OCI-LY1 (cell line): ENCODE results near the gene CNOT6L.
A peak's percentile ranks its signal among the peaks of the same experiment; 100 is the strongest.

ENCODE experiments used
- H2AFZ ChIP-seq: fragments of 200-600 bp; sonication (generic), shearing (Covaris generic); 2 replicates; pipeline ENCODE4 v1.6.0; 2014; ENCODE audit warnings: antibody characterized with exemption, mild to moderate bottlenecking, low read length
- H3F3A ChIP-seq: fragments of 200-600 bp; sonication (generic), shearing (Covaris generic); 2 replicates; pipeline ENCODE4 v1.6.0; 2014; ENCODE audit warnings: mild to moderate bottlenecking, antibody characterized with exemption, low read length, moderate library complexity; ENCODE audit not compliant: insufficient read depth
- H3K27ac ChIP-seq: fragments of 200-600 bp; sonication (generic); 2 replicates; pipeline ENCODE4 v1.5.1; 2014; ENCODE audit warnings: low read length, mixed run types, mild to moderate bottlenecking, low read depth; ENCODE audit not compliant: poor library complexity, severe bottlenecking
- H3K27me3 ChIP-seq: fragments of 200-600 bp; sonication (generic); 2 replicates; pipeline ENCODE4 v1.6.0; 2014; ENCODE audit warnings: antibody characterized with exemption, mild to moderate bottlenecking, low read length, moderate library complexity; ENCODE audit not compliant: insufficient read depth
- H3K36me3 ChIP-seq: fragments of 200-600 bp; sonication (generic); 2 replicates; pipeline ENCODE4 v1.6.1; 2014; ENCODE audit warnings: mild to moderate bottlenecking, antibody characterized with exemption, low read length, moderate library complexity, mixed read lengths; ENCODE audit not compliant: insufficient read depth
- H3K4me1 ChIP-seq: fragments of 200-600 bp; sonication (generic); 2 replicates; pipeline ENCODE4 v1.5.1; 2014; ENCODE audit warnings: mild to moderate bottlenecking, low read length, moderate library complexity; ENCODE audit not compliant: insufficient read depth, severe bottlenecking
- H3K4me2 ChIP-seq: fragments of 200-600 bp; sonication (generic), shearing (Covaris generic); 2 replicates; pipeline ENCODE4 v1.6.1; 2014; ENCODE audit warnings: low read length
- H3K4me3 ChIP-seq: fragments of 200-600 bp; sonication (generic); 2 replicates; pipeline ENCODE4 v1.5.1; 2014; ENCODE audit warnings: low read length, low read depth, mild to moderate bottlenecking, mixed read lengths; ENCODE audit not compliant: poor library complexity, severe bottlenecking
- H3K79me2 ChIP-seq: fragments of 200-600 bp; shearing (Covaris generic); 2 replicates; pipeline ENCODE4 v1.6.1; 2016; ENCODE audit warnings: mixed run types, low read length, mixed read lengths; ENCODE audit not compliant: insufficient read depth
- H3K9ac ChIP-seq: fragments of 200-600 bp; sonication (generic), shearing (Covaris generic); 2 replicates; pipeline ENCODE4 v1.6.1; 2014; ENCODE audit warnings: mild to moderate bottlenecking, low read length, mixed read lengths
- H3K9me2 ChIP-seq: fragments of 200-600 bp; sonication (generic), shearing (Covaris generic); 2 replicates; pipeline ENCODE4 v1.6.1; 2014; ENCODE audit warnings: low read depth, mild to moderate bottlenecking, low read length, mixed read lengths
- H3K9me3 ChIP-seq: fragments of 200-600 bp; shearing (Covaris generic); 2 replicates; pipeline ENCODE4 v1.6.1; 2014; ENCODE audit warnings: low read length, mixed read lengths
- H4K20me1 ChIP-seq: fragments of 200-600 bp; sonication (generic), shearing (Covaris generic); 2 replicates; pipeline ENCODE4 v1.6.0; 2016; ENCODE audit warnings: mild to moderate bottlenecking, low read length; ENCODE audit not compliant: insufficient read depth
- EZH2 ChIP-seq: fragments of 200-600 bp; sonication (generic), shearing (Covaris generic); IDR thresholded peaks from 2 replicates; pipeline ENCODE4 v1.8.0; 2017; ENCODE audit warnings: borderline replicate concordance, mixed run types, mild to moderate bottlenecking, antibody characterized with exemption, low read length, moderate library complexity, mixed read lengths
- TF ChIP-seq, protein P1 (sequence below): fragments of 200-600 bp; sonication (generic), shearing (Covaris generic); IDR thresholded peaks from 2 replicates; pipeline ENCODE4 v1.5.1; 2017; ENCODE audit warnings: mild to moderate bottlenecking, antibody characterized with exemption, low read length, moderate library complexity, mixed read lengths

Gene CNOT6L

GRCh38 chr4:77701121-77701520 is 118.0 kb downstream of the CNOT6L start:
- no peaks in the 10 kb centered on the region for H3K36me3 ChIP-seq
- H3K4me2 ChIP-seq, result no peak overlapping the region
- H3K79me2 ChIP-seq, result no peaks in the 10 kb centered on the region
- no peaks in the 10 kb centered on the region for H3F3A ChIP-seq
- no peak overlapping the region for H3K4me3 ChIP-seq
- H3K4me1 ChIP-seq, result no peaks in the 10 kb centered on the region
- H3K27me3 ChIP-seq, result no peaks in the 10 kb centered on the region
- H3K27ac ChIP-seq, result no peak overlapping the region
- TF ChIP-seq, protein P1, sequence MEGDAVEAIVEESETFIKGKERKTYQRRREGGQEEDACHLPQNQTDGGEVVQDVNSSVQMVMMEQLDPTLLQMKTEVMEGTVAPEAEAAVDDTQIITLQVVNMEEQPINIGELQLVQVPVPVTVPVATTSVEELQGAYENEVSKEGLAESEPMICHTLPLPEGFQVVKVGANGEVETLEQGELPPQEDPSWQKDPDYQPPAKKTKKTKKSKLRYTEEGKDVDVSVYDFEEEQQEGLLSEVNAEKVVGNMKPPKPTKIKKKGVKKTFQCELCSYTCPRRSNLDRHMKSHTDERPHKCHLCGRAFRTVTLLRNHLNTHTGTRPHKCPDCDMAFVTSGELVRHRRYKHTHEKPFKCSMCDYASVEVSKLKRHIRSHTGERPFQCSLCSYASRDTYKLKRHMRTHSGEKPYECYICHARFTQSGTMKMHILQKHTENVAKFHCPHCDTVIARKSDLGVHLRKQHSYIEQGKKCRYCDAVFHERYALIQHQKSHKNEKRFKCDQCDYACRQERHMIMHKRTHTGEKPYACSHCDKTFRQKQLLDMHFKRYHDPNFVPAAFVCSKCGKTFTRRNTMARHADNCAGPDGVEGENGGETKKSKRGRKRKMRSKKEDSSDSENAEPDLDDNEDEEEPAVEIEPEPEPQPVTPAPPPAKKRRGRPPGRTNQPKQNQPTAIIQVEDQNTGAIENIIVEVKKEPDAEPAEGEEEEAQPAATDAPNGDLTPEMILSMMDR, result no peak
- no peak for TF ChIP-seq EZH2
- H2AFZ ChIP-seq, result no peak overlapping the region
- no peak overlapping the region for H3K9ac ChIP-seq
- no peaks in the 10 kb centered on the region for H3K9me2 ChIP-seq
- no peaks in the 10 kb centered on the region for H4K20me1 ChIP-seq
- H3K9me3 ChIP-seq, result no peaks in the 10 kb centered on the region

DNA sequence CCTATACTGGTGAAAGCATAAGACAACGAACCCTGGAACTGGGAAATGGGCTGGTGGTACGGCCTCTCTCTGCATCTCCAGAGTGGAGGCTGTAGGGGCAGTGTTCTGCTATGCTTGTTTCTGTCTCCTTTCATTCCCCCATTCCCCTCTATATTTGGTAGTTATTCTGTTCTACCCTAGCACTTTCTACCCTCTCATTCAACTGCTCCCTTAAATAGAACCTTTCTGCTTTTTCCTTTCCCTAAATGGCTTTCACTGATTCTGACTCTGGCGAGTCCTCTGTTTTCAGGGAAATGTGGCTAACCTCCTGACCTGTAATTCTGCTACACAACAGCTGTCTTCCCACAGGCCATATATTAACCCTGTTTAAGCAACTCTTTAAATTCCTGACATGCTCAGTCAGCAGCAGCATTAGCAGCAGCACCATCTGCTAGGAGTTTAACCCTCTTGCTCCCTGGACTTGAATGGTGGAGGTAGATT is 119.4 kb downstream of the CNOT6L start:
- H3K4me3 ChIP-seq, result no peak overlapping the region
- H3K9me3 ChIP-seq, result no peaks in the 10 kb centered on the region
- no peak overlapping the region for H2AFZ ChIP-seq
- H3F3A ChIP-seq, result no peaks in the 10 kb centered on the region
- no peaks in the 10 kb centered on the region for H3K36me3 ChIP-seq
- no peaks in the 10 kb centered on the region for H3K4me1 ChIP-seq
- H4K20me1 ChIP-seq, result no peaks in the 10 kb centered on the region
- no peak overlapping the region for H3K9ac ChIP-seq
- no peak overlapping the region for H3K27ac ChIP-seq
- no peaks in the 10 kb centered on the region for H3K27me3 ChIP-seq
- no peak overlapping the region for H3K4me2 ChIP-seq
- TF ChIP-seq, protein P1, result 0 out of 2 replicates have a peak, but pooled peaks have one; percentile 7
- no peak for TF ChIP-seq EZH2
- H3K79me2 ChIP-seq, result no peaks in the 10 kb centered on the region
- H3K9me2 ChIP-seq, result no peaks in the 10 kb centered on the region

DNA sequence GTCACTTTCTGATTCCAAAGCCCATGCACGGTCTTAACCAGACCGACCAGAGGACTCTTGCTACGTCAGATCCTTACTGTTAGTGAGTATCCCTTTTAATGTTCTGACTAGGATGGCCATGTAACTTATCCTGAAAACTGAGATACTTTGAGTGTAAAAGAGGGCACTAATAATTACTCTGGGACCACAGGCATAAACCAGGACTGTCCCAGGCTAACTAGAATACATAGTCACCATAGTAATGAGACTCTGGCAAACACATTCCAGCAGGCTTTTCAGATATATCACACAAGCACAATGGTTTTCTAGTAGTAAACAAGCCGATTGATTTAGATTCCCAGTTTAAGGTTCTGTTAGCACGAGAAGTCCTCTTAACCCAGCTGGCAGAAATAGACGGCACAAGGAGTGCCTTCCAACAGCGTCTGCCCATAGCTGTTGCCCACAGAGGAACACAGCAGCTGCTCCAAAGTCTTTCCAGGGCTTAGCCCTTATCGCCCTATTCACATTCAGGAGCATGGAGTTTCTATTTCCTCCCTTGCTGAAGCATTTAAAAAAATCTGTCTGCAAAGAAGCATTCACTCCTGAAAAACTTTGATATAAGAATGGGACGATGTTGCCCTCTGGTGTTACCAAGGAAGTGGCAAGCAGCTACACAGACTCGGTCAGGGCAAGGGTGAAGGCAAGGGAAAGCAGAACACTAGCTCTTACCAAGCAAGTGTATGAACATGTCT is 121.1 kb downstream of the CNOT6L start:
- Histone ChIP-seq H3K36me3 (no peaks in the 10 kb centered on the region), H3K27ac (no peak overlapping the region), H3K27me3 (no peaks in the 10 kb centered on the region), H3K9me2 (no peaks in the 10 kb centered on the region), H3K4me3 (no peak overlapping the region), H4K20me1 (no peaks in the 10 kb centered on the region), H3F3A (no peaks in the 10 kb centered on the region), H3K9me3 (no peaks in the 10 kb centered on the region), H2AFZ (no peak overlapping the region), H3K4me2 (no peak overlapping the region), H3K4me1 (no peaks in the 10 kb centered on the region), H3K79me2 (no peaks in the 10 kb centered on the region), H3K9ac (no peak overlapping the region)
- TF ChIP-seq, protein P1, result peak; percentile 39
- no peak for TF ChIP-seq EZH2
